HG02970 (cell line): ENCODE results near the gene MED4.

Experiments used
- ATAC-seq: cut with Tn5 transposase; IDR thresholded peaks from one replicate; pipeline ENCODE4 v1.9.1; 2021; ENCODE audit warnings: mild to moderate bottlenecking, moderate library complexity, moderate number of reproducible peaks; ENCODE audit not compliant: unreplicated experiment, low FRiP score

The MED4 gene

DNA sequence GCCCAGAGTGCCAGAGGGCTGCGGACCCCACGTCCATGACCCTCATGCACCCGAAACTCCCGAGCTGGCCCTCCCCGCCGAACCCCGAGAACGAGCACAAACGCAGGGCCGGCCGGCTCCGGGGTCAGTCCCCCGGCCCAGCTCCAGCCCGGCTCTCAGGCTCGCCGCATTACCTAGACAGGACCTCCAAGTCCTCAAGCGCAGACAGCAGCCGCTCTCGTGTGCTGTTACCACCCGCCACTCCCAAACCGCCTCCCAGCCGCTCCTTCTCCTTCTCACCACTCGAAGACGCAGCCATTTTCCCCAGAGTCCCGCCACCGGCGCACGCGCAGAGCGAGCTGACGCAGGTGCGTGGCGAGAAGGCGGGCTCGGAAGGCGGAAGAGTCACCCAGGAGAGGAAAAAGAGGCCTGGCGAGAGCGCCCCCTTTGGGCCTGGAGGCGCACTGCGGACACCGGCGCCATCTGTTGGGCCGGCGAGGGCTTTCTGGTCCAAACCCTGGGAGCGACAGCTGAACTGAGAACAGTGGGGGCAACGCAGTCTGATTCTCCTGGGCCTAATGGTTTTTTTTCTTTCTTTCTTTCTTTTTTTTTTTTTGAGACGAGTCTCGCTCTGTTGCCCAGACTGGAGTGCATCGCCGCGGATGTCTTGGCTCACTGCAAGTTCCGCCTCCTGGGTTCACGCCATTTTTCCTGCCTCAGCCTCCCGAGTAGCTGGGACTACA lies at the start of gene MED4:
TSS of gene MED4 (minus strand) at position 324 of the 722 bp plus-strand sequence. CDS start at position 298, 26 bp downstream.
- ATAC-seq = peak; percentile 88

DNA sequence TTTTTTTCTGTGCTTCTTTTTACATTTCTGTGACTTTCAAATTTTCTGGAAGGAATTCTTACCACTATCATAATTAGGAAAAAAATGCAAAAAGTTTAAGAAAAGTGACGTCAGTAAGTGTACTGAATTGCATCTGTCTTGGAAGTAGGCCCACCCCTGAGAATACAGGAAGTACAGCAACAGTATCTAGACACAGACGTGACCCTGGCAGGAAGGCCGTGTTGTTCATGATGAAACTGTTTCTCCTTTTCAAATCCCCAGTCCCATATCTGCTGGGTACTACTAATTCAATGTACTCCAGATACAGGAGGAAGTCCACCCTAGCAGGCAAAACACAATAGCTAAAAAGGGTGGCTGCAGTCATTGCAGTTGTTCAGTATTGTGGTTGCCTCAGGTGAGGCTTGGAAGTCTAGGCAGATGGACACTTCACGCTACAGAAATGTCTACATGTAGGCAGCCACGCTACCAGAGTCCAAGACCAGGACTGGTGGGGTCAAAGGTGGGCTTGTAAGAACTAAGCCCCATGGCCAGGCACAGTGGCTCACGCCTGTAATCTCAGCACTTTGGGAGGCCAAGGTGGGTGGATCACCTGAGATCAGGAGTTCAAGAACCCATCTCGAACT lies 49.6 kb upstream of the MED4 start:
- no peak for ATAC-seq

GRCh38 chr13:48142436-48142835 lies 47.5 kb upstream of the MED4 start:
- ATAC-seq = no peak

- no peak for ATAC-seq
These were observed 43.4 kb upstream of the MED4 start for GRCh38 chr13:48138270-48138669.

- ATAC-seq = no peak
These were observed 38.1 kb upstream of the MED4 start for GRCh38 chr13:48132961-48133360.

DNA sequence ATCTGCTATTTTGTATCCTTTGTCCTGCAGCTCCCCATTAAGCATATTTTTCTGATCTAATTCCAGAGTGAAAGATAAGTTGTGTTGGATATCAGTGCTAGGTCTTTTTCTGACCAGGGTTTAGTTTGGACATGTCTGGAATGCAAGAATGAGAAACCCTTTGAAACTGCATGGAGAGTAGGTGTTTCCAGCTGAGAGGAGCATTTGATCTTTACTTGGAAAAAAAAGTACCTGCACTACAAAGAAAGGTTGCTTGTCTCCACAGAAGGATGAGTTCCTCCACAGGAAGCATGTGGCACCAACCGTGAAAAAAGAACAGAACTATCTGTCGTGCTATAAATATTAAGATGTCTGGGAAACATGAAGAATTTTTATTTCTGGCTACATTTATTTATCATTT lies 36.6 kb upstream of the MED4 start:
- no peak for ATAC-seq

GRCh38 chr13:48126944-48127830 lies 32.3 kb upstream of the MED4 start:
- ATAC-seq = no peak

DNA sequence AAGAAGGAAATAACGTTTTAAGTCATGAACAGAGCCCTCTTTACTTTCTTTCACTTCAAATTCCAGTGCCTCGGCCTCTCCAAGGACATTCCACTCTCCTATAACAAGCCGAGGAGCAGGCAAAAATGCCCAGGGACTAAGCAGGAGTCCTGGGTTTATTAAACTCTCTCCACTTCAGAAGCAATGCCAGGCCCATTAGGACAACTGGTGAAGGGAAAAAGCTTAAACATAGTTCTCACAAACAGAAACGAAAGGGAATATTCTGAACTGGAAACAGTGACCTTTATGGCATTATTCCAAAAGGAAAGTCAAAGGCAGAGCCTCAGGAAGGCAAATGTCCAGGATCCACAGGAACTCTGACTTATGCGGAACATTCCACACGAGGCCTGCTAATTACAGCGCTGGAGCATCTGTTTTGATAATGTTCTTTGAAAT lies 30.9 kb upstream of the MED4 start:
- no peak for ATAC-seq

GRCh38 chr13:48123812-48124211 lies 28.9 kb upstream of the MED4 start:
- ATAC-seq = no peak

DNA sequence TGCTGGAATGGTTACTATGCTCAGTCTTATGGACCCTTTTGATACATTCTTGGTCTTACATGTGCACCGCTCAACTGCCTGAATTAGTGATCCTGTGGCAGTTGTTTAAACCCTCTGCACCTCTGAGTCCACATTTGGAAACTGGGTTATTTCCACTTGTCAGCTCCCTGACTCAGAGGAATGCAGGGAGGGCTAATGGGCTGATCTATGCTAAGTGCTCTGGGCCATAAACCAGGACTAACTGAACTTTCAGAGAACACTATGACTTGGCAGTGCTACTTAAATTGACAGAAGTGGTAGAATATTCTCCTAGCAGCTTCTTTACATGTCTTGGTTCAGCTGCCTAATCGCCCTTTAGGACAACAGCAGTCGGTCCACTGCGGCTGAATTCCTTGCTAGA lies 26.8 kb upstream of the MED4 start:
- ATAC-seq = no peak

DNA sequence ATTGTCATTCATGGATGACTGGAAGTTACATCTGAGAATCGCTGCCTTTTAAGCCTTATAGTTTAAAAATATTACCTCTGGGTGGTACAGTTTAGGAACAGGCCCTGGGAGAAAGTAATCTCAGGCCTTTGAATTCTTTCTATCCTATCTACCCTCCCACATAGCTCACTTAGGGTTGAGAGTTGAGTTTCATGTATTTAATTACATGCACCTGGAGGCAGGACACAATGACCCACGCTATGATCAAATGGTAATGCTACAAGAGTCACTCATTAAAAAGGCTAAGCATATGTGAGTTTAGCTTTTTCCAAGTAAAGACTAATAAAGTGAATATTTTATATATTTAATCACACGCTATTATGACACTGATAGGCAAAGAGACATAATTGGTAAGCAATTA lies 25.3 kb upstream of the MED4 start:
- no peak for ATAC-seq

DNA sequence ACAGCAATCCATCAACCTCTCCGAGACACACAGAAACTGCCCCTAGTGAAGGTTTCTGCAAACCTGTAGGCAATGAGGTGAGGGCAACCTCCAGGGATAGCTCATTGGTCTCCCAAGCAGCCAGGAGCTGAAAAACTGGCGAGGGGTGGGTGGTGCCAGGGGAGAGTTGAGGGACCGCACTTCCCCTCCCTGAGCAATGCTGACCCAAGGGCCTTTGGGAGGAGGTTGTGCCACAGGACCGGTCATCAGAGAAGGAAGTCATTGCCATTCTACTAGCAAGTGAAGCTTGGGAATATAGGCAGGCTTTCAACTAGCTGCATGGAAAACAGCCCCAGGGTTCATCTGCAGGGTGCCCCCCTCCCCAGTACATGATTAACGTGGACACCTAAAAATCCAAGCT lies 23.1 kb upstream of the MED4 start:
- ATAC-seq = no peak

GRCh38 chr13:48116808-48117207 lies 21.9 kb upstream of the MED4 start:
- ATAC-seq = no peak

DNA sequence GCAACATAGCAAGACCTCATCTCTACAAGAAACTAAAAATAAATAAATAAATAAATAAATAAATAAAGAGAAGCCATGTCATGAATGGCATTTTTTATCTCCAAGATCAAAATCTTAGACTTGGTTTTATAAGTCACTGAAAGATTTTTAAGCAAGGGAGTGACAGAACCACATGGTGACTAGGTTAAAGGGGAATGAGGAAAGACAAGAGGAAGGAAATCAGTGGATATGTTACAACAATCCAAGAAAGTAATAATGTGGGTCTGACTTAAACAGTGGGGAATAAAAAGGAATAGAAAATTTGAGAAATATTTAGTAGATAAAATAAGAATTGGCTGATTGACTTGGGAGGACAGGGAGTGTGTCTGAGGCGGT lies 18.8 kb upstream of the MED4 start:
- no peak for ATAC-seq

- ATAC-seq = no peak
These were observed 18.2 kb upstream of the MED4 start for GRCh38 chr13:48112896-48113755.

GRCh38 chr13:48110931-48111721 lies 16.2 kb upstream of the MED4 start:
- ATAC-seq = no peak

GRCh38 chr13:48110132-48110868 lies 15.4 kb upstream of the MED4 start:
- ATAC-seq = no peak

DNA sequence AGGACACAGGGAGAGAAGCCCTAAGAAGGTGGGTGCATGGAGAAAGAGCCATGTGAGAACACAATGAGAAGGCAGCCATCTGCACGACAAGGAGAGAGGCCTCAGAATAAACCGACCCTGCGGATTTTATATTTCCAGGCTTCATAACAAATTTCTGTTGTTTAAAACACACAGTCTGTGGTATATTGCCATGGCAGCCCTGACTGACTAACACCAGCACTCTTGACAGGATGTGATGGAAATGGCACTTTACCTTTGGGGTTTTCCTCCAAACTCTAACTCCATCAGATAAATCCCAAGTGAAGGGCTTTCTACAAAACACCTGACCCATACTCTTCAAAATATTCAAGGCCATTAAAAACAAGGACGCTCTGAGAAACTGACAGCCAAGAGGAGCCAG lies 13.2 kb upstream of the MED4 start:
- ATAC-seq = no peak

- no peak for ATAC-seq
These were observed 2.9 kb upstream of the MED4 start for GRCh38 chr13:48097793-48098192.
